ENCODE data around the gene NEURL2.

Gene NEURL2

DNA sequence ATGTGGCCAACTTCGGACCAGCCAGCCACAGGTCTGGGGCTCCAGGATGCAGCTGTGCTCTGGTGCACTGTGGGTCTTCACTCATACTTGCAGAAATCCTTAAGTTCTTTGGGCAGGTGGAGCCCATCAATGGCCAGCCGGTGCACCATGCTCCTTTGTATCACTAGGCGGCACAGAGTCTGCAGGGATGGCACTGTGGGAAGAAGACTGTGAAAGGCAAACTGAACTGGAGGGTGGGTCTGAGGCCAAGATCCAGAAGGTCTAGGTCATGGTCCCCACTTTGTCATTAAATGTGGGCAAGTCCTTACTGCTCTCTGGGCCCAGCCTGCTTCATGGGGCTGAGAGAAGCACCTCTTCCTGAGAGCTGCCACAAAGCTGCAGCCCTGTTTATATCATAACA is 2.3 kb downstream of the NEURL2 start:
- peaks cover 29% of the 10 kb centered on the region for H3K36me3 ChIP-seq (ENCODE audit: insufficient read depth, low read length)
- H2AFZ ChIP-seq (ENCODE audit: low read depth, low read length), result no peak overlapping the region
- no peak overlapping the region for H3K4me3 ChIP-seq (ENCODE audit: low read depth in 1 of 2, low read length in 2 of 2)
- DNase-seq (no peak), ATAC-seq (ENCODE audit: insufficient read depth, low read depth) (no peak)
- TF ChIP-seq, protein P1, sequence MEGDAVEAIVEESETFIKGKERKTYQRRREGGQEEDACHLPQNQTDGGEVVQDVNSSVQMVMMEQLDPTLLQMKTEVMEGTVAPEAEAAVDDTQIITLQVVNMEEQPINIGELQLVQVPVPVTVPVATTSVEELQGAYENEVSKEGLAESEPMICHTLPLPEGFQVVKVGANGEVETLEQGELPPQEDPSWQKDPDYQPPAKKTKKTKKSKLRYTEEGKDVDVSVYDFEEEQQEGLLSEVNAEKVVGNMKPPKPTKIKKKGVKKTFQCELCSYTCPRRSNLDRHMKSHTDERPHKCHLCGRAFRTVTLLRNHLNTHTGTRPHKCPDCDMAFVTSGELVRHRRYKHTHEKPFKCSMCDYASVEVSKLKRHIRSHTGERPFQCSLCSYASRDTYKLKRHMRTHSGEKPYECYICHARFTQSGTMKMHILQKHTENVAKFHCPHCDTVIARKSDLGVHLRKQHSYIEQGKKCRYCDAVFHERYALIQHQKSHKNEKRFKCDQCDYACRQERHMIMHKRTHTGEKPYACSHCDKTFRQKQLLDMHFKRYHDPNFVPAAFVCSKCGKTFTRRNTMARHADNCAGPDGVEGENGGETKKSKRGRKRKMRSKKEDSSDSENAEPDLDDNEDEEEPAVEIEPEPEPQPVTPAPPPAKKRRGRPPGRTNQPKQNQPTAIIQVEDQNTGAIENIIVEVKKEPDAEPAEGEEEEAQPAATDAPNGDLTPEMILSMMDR (IDR thresholded peaks at IDR 0.05; ENCODE audit: borderline replicate concordance, extremely low read depth, low read length, poor library complexity, severe bottlenecking), result no peak
- TF ChIP-seq EZH2 (IDR thresholded peaks at IDR 0.05; ENCODE audit: borderline replicate concordance, low read depth, low read length, severe bottlenecking), result no peak
- H3K9me3 ChIP-seq (ENCODE audit: insufficient read depth, low read length, severe bottlenecking), result no peaks in the 10 kb centered on the region
- H3K4me1 ChIP-seq (ENCODE audit: insufficient read depth, low read length), result peaks cover 44% of the 10 kb centered on the region
- no peak overlapping the region for H3K9ac ChIP-seq (ENCODE audit: low read depth, low read length)
- no peaks in the 10 kb centered on the region for H4K20me1 ChIP-seq (ENCODE audit: insufficient read depth, low read length)
- peaks cover 27% of the 10 kb centered on the region for H3K79me2 ChIP-seq (ENCODE audit: insufficient read depth, low read length)
- H3K4me2 ChIP-seq (ENCODE audit: insufficient read depth, low read length), result no peak overlapping the region
- no peaks in the 10 kb centered on the region for H3K27me3 ChIP-seq (ENCODE audit: insufficient read depth, low read length, poor library complexity)
- no peak overlapping the region for H3K27ac ChIP-seq (ENCODE audit: low read length)

DNA sequence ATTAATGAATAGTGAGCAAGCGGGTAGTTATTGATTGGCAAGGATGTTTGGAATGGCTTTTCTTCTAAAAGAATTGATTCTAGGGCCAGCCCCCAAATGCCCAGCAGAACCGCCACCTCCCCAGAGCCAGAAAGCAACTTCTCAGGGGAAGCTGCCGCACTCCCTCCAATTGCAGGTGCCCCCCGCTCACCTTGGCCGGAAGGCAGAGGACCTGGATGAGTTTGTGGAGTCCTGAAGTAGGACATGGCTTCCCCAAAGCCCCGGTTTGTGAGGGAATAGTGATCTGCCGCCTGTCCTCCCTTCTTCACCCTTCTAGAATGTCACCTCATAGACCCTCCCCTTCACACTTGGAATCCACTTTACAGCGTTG is 3.7 kb downstream of the NEURL2 start, which contains the start of gene SPATA25:
TSS of gene SPATA25 (minus strand) at position 277 of the 370 bp plus-strand sequence. CDS start at position 245, 32 bp downstream.
- no peaks in the 10 kb centered on the region for H3K9me3 ChIP-seq (ENCODE audit: insufficient read depth, low read length, severe bottlenecking)
- peaks cover 52% of the 10 kb centered on the region for H3K4me1 ChIP-seq (ENCODE audit: insufficient read depth, low read length)
- peaks cover 33% of the 10 kb centered on the region for H3K36me3 ChIP-seq (ENCODE audit: insufficient read depth, low read length)
- no peak within 1 kb of the TSS for H3K4me3 ChIP-seq (ENCODE audit: low read depth in 1 of 2, low read length in 2 of 2)
- no peak for DNase-seq
- TF ChIP-seq EZH2 (IDR thresholded peaks at IDR 0.05; ENCODE audit: borderline replicate concordance, low read depth, low read length, severe bottlenecking), result no peak
- TF ChIP-seq, protein P1 (IDR thresholded peaks at IDR 0.05; ENCODE audit: borderline replicate concordance, extremely low read depth, low read length, poor library complexity, severe bottlenecking), result no peak
- H3K79me2 ChIP-seq (ENCODE audit: insufficient read depth, low read length), result peaks cover 39% of the 10 kb centered on the region
- H3K4me2 ChIP-seq (ENCODE audit: insufficient read depth, low read length), result no peak within 1 kb of the TSS
- H3K9ac ChIP-seq (ENCODE audit: low read depth, low read length), result no peak within 1 kb of the TSS
- no peak within 1 kb of the TSS for H3K27ac ChIP-seq (ENCODE audit: low read length)
- no peak for ATAC-seq (ENCODE audit: insufficient read depth, low read depth)
- H2AFZ ChIP-seq (ENCODE audit: low read depth, low read length), result no peak within 1 kb of the TSS
- H4K20me1 ChIP-seq (ENCODE audit: insufficient read depth, low read length), result peaks cover 7% of the 10 kb centered on the region; the same call in 1 of the 2 replicates
- no peaks in the 10 kb centered on the region for H3K27me3 ChIP-seq (ENCODE audit: insufficient read depth, low read length, poor library complexity)

DNA sequence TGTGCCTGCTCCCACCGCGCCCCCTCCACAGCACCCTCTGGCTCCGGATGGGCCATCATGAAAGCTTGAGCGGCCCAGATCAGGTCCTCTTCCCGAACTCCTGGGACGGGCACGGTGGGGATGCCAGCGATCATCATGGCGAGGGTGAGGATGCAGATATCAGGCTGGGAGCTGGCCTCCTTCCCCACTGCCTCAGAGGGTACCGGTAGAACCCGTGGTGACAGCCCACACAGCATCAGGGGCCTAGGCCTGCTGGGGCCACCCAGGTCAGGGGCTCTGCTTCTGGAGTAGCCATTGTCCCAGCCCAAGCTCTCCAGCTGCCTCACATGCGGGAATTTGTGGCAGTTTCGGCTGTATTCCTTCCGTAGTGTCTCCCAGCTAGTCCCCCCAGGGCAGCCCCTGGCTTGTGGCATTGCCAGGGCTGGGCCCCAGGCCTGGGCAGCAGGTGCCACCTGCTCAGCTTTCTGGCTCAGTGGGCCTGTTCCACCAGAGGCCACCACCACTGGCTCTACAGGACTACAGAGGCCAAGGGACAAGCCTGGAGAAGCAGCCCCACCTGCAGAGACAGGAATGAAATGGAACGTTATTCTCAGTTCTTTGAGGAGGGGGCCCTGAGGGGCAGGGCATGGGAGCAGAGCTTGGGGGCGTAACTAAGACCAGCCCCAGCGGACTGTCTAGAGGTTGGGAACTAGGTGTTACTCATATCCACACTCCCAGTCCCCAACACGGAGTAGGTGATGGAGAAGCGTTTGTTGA is 4.2 kb downstream of the NEURL2 start:
- no peak for ATAC-seq (ENCODE audit: insufficient read depth, low read depth)
- peaks cover 7% of the 10 kb centered on the region; the same call in 1 of the 2 replicates for H4K20me1 ChIP-seq (ENCODE audit: insufficient read depth, low read length)
- peaks cover 41% of the 10 kb centered on the region for H3K79me2 ChIP-seq (ENCODE audit: insufficient read depth, low read length)
- no peak overlapping the region for H3K4me2 ChIP-seq (ENCODE audit: insufficient read depth, low read length)
- H3K4me1 ChIP-seq (ENCODE audit: insufficient read depth, low read length), result peaks cover 52% of the 10 kb centered on the region
- TF ChIP-seq EZH2 (IDR thresholded peaks at IDR 0.05; ENCODE audit: borderline replicate concordance, low read depth, low read length, severe bottlenecking), result no peak
- TF ChIP-seq, protein P1 (IDR thresholded peaks at IDR 0.05; ENCODE audit: borderline replicate concordance, extremely low read depth, low read length, poor library complexity, severe bottlenecking), result no peak
- no peaks in the 10 kb centered on the region for H3K9me3 ChIP-seq (ENCODE audit: insufficient read depth, low read length, severe bottlenecking)
- peaks cover 38% of the 10 kb centered on the region for H3K36me3 ChIP-seq (ENCODE audit: insufficient read depth, low read length)
- DNase-seq, result no peak
- H2AFZ ChIP-seq (ENCODE audit: low read depth, low read length), result no peak overlapping the region
- no peak overlapping the region for H3K27ac ChIP-seq (ENCODE audit: low read length)
- H3K4me3 ChIP-seq (ENCODE audit: low read depth in 1 of 2, low read length in 2 of 2), result no peak overlapping the region
- H3K27me3 ChIP-seq (ENCODE audit: insufficient read depth, low read length, poor library complexity), result no peaks in the 10 kb centered on the region
- H3K9ac ChIP-seq (ENCODE audit: low read depth, low read length), result no peak overlapping the region

Measured in DND-41 (cell line).